HepG2 (cell line): Measurements from ENCODE around the gene AANAT. TPM values are rescaled to one million over a fixed set of nuclear protein-coding genes. Genes with fewer than 3 reads are reported as not detected.

ENCODE experiments used
- ATAC-seq: fragments of 200-7000 bp; cut with Tn5 transposase; 3 replicates; pipeline ENCODE4 v1.9.1; 2020; ENCODE audit warnings: mild to moderate bottlenecking, moderate library complexity
- BruUV-seq: library from RNA; stranded (reverse); fragments of 400-500 nt; replicated peaks from 2 replicates; lab custom pipeline; 2021; lab: Mats Ljungman, UMichigan
- CTCF ChIA-PET: fragments of 300-600 bp; formaldehyde crosslinking; extraction: SDS; loops from one replicate; lab custom pipeline; 2021; ENCODE audit warnings: low total read pairs, inconsistent platforms, low intra/inter-chr PET ratio; lab: Yijun Ruan, JAX
- POLR2A ChIA-PET: fragments of 350-600 bp; sonication (Branson Sonifier 250); formaldehyde crosslinking; loops from one replicate; lab custom pipeline; 2020; ENCODE audit warnings: antibody characterized with exemption, inconsistent platforms; lab: Yijun Ruan, JAX
- DNase-seq: peaks from one replicate; pipeline ENCODE4 v3.0.0-alpha.2; 2015; ENCODE audit warnings: low spot score
- FAIRE-seq: peaks from 3 replicates; lab custom pipeline; 2011; peaks lifted over from hg19 to GRCh38; lab: Jason Lieb, UNC
- H2AFZ ChIP-seq: one replicate; pipeline ENCODE4 v1.6.1; 2011; ENCODE audit warnings: low read length, inconsistent platforms
- H3K27ac ChIP-seq: fragments of 300-600 bp; 3 replicates; pipeline ENCODE4 v1.8.0; 2011; ENCODE audit warnings: mixed run types, mild to moderate bottlenecking, mixed read lengths, low read length, inconsistent platforms; ENCODE audit not compliant: insufficient read depth; ENCODE audit errors: extremely low read length
- H3K27me3 ChIP-seq, 2 experiments: fragments of 200-600 bp in 1 of 2; 2 replicates in 1 of 2; 3 replicates in 1 of 2; pipeline versions ENCODE4 v1.6.0 to v1.8.0; 2011; ENCODE audit warnings: low read length in 2 of 2, mild to moderate bottlenecking in 2 of 2, moderate library complexity in 2 of 2, inconsistent platforms in 1 of 2; ENCODE audit not compliant: insufficient read depth in 2 of 2, control insufficient read depth in 1 of 2
- H3K36me3 ChIP-seq, 2 experiments: fragments of 200-600 bp in 1 of 2; replicated peaks in 1 of 2; 2 replicates in 1 of 2; 3 replicates in 1 of 2; pipeline versions ENCODE4 v1.5.1 to v1.8.0; 2011; ENCODE audit warnings: low read length in 2 of 2, inconsistent platforms in 1 of 2; ENCODE audit not compliant: insufficient read depth in 2 of 2, control insufficient read depth in 1 of 2
- H3K4me1 ChIP-seq: 2 replicates; pipeline ENCODE4 v1.5.1; 2012; ENCODE audit warnings: low read length, inconsistent platforms; ENCODE audit not compliant: insufficient read depth
- H3K4me2 ChIP-seq: 2 replicates; pipeline ENCODE4 v1.6.0; 2011; ENCODE audit warnings: low read depth, low read length, inconsistent platforms
- H3K4me3 ChIP-seq, 3 experiments: fragments of 200-600 bp in 1 of 3; sonication (generic), shearing (Covaris generic) in 1 of 3; replicated peaks in 1 of 3; 2 replicates each; pipeline ENCODE4 v1.5.1; 2011 to 2016; ENCODE audit warnings: low read length in 3 of 3, inconsistent platforms in 2 of 3, low read depth in 2 of 3, mild to moderate bottlenecking in 2 of 3, control low read depth in 1 of 3, mixed read lengths in 1 of 3; ENCODE audit not compliant: insufficient read depth in 1 of 3
- H3K79me2 ChIP-seq: one replicate; pipeline ENCODE4 v1.6.1; 2011; ENCODE audit warnings: low read length, inconsistent platforms; ENCODE audit not compliant: insufficient read depth
- H3K9ac ChIP-seq: 2 replicates; pipeline ENCODE4 v1.6.0; 2011; ENCODE audit warnings: mild to moderate bottlenecking, low read depth, low read length, inconsistent platforms; ENCODE audit not compliant: insufficient read depth
- H3K9me3 ChIP-seq: 2 replicates; pipeline ENCODE4 v1.5.1; 2012; ENCODE audit warnings: mild to moderate bottlenecking, low read length
- H4K20me1 ChIP-seq: 2 replicates; pipeline ENCODE4 v1.6.0; 2011; ENCODE audit warnings: inconsistent platforms, mild to moderate bottlenecking, low read length, moderate library complexity; ENCODE audit not compliant: insufficient read depth
- CEBPG ChIP-seq: IDR thresholded peaks from 2 replicates; pipeline ENCODE4 v1.6.1; 2016
- E2F1 ChIP-seq: sonication (generic); formaldehyde crosslinking; IDR thresholded peaks from 2 replicates; pipeline ENCODE4 v1.5.0; 2020; ENCODE audit warnings: missing genetic modification reagents
- GPN1 ChIP-seq: sonication (generic); formaldehyde crosslinking; IDR thresholded peaks from 2 replicates; pipeline ENCODE4 v1.5.1; 2020; ENCODE audit warnings: missing genetic modification reagents, borderline replicate concordance
- HDAC2 ChIP-seq: sonication (generic); formaldehyde crosslinking; IDR thresholded peaks from 2 replicates; pipeline ENCODE4 v1.4.0; 2020; ENCODE audit warnings: missing genetic modification reagents
- HNRNPLL ChIP-seq: fragments of 200-400 bp; formaldehyde crosslinking; IDR thresholded peaks from 2 replicates; pipeline ENCODE4 v1.6.1; 2017; ENCODE audit warnings: mild to moderate bottlenecking, low read depth, low read length; ENCODE audit not compliant: poor library complexity, severe bottlenecking
- IRF2 ChIP-seq: IDR thresholded peaks from 2 replicates; pipeline ENCODE4 v1.6.1; 2018; ENCODE audit warnings: missing genetic modification reagents, missing compliant biosample characterization
- KMT2B ChIP-seq: IDR thresholded peaks from 2 replicates; pipeline ENCODE4 v1.6.1; 2016; ENCODE audit warnings: missing genetic modification reagents, missing compliant biosample characterization
- MBNL3 ChIP-seq: fragments of 250-450 bp; sonication (Bioruptor Pico); conservative IDR thresholded peaks from 2 replicates; pipeline ENCODE4 v1.8.0; 2022; ENCODE audit warnings: mild to moderate bottlenecking, inconsistent platforms
- PRDM4 ChIP-seq: sonication (generic); formaldehyde crosslinking; IDR thresholded peaks from 2 replicates; pipeline ENCODE4 v1.9.0; 2021; ENCODE audit warnings: missing genetic modification reagents, borderline replicate concordance
- RBM39 ChIP-seq: fragments of 200-400 bp; formaldehyde crosslinking; IDR thresholded peaks from one replicate; pipeline ENCODE4 v1.6.1; 2018; ENCODE audit warnings: antibody characterized with exemption, mild to moderate bottlenecking, low read depth, low read length; ENCODE audit not compliant: poor library complexity, severe bottlenecking
- TEAD2 ChIP-seq: sonication (generic); formaldehyde crosslinking; IDR thresholded peaks from 2 replicates; pipeline ENCODE4 v1.9.0; 2021; ENCODE audit warnings: missing genetic modification reagents
- ZKSCAN5 ChIP-seq: sonication (generic); formaldehyde crosslinking; IDR thresholded peaks from 2 replicates; pipeline ENCODE4 v1.5.1; 2020; ENCODE audit warnings: mild to moderate bottlenecking, missing genetic modification reagents
- ZNF367 ChIP-seq: sonication (generic); formaldehyde crosslinking; IDR thresholded peaks from 2 replicates; pipeline ENCODE4 v1.4.0; 2020; ENCODE audit warnings: missing genetic modification reagents, borderline replicate concordance
- ZNF441 ChIP-seq: sonication (generic); formaldehyde crosslinking; IDR thresholded peaks from 2 replicates; pipeline ENCODE4 v1.7.0; 2021; ENCODE audit warnings: missing genetic modification reagents, borderline replicate concordance
- ZNF570 ChIP-seq: sonication (generic); formaldehyde crosslinking; IDR thresholded peaks from 2 replicates; pipeline ENCODE4 v1.4.0; 2020; ENCODE audit warnings: mild to moderate bottlenecking, missing genetic modification reagents, borderline replicate concordance
- ZNF598 ChIP-seq: sonication (generic); formaldehyde crosslinking; IDR thresholded peaks from 2 replicates; pipeline ENCODE4 v1.5.1; 2020; ENCODE audit warnings: mild to moderate bottlenecking, missing genetic modification reagents, borderline replicate concordance
- ZNF703 ChIP-seq: sonication (generic); formaldehyde crosslinking; IDR thresholded peaks from 2 replicates; pipeline ENCODE4 v1.5.1; 2020; ENCODE audit warnings: missing genetic modification reagents, mild to moderate bottlenecking, moderate library complexity, borderline replicate concordance
- WGBS: methylation state at CpG from one replicate; pipeline ENCODE4 v1.1.6; 2017; ENCODE audit warnings: low lambda C conversion rate; 5-methylcytosine and 5-hydroxymethylcytosine counted together
- in situ Hi-C: cut with HindIII; loops from 2 replicates; pipeline ENCODE4 v1.10.0; 2017; ENCODE audit warnings: low pct_unique_long_range_greater_than_20kb; ENCODE audit not compliant: extremely low pct_ligation_motif_present
- intact Hi-C: fragments of 100-400 bp; cut with micrococcal nuclease; formaldehyde crosslinking; loops from one replicate; pipeline ENCODE4 v1.10.0; 2022; ENCODE audit not compliant: unreplicated experiment
- polyA plus RNA-seq, 8 experiments: library from polyadenylated mRNA; depleted of rRNA in 3 of 8; stranded (reverse) in 7 of 8; unstranded in 1 of 8; fragments of >200 nt; fragmentation: Illumina TruSeq in 4 of 8; extraction: Trizol in 4 of 8; gene quantifications; 2 replicates each; pipeline versions ENCODE4 v1.2.1 to v1.2.3, GENCODE V29; 2011 to 2016; ENCODE audit warnings: low read depth in 4 of 8, missing spikeins in 1 of 8, mixed read lengths in 1 of 8; ENCODE audit not compliant: insufficient read depth in 1 of 8
- total RNA-seq, 5 experiments: library from RNA; depleted of rRNA; stranded (reverse); fragments of >200 nt; fragmentation: Illumina TruSeq; extraction: Trizol; gene quantifications; 2 replicates each; pipeline ENCODE4 v1.2.3, GENCODE V29; 2016; ENCODE audit warnings: low read depth in 1 of 5

Gene AANAT
- total and polyA plus RNA-seq, 2 of the 13 experiments (the other 11 are each of a cell fraction or from before 2014, with no cell fraction given), result 0.07 TPM; not detected in 1

GRCh38 chr17:76497979-76498875 lies 30.8 kb downstream of the AANAT start:
- ChIA-PET CTCF (interaction anchor here (1.2 kb wide), 1 partner anchor 32 kb away, joined by 3 read pairs; no protein-coding TSS in a partner anchor), POLR2A (interaction anchor here (0.6 to 8.2 kb wide), 31 partner anchors 9 to 578 kb away, joined by 3 to 252 read pairs (median 8); partner anchors contain the start of genes AANAT, MFSD11, PRPSAP1 and SPHK1)
- TSS peak; percentile 60 for BruUV-seq
- Histone ChIP-seq H2AFZ (no peak overlapping the region), H3K79me2 (peaks cover 29% of the 10 kb centered on the region), H3K4me1 (peaks cover 70% of the 10 kb centered on the region), H3K4me2 (peak overlapping the region; percentile 93), H3K27me3 (no peaks in the 10 kb centered on the region; a peak in 1 of 5 replicates), H3K9me3 (no peaks in the 10 kb centered on the region), H3K36me3 (0 out of 5 replicates have a peak, but pooled peaks cover 0 to 1% of the 10 kb centered on the region in 2 experiments), H3K9ac (peak overlapping the region; percentile 91), H3K27ac (peak overlapping the region; percentile 61), H4K20me1 (peaks cover 21% of the 10 kb centered on the region; the same call in 1 of the 2 replicates), H3K4me3 (peak overlapping the region; percentile 13 to 99 (median 35))
- in situ Hi-C loops (no loop called here), intact Hi-C loops (no loop called here)
- peak; percentile 42 for FAIRE-seq
- peak; percentile 51 for ATAC-seq
- WGBS, result 12% methylated on average over 18 of the region's 31 CpGs
- DNase-seq, result peak; percentile 55
- TF ChIP-seq ZNF367 (peak; percentile 25; the same call in 1 of the 2 replicates), HNRNPLL (peak; percentile 71), HDAC2 (CRISPR knock-in tag) (peak; percentile 72; the same call in 1 of the 2 replicates), GPN1 (CRISPR knock-in tag) (no peak), ZNF598 (peak; percentile 37; the same call in 1 of the 2 replicates), IRF2 (CRISPR knock-in tag) (peak; percentile 39; the same call in 1 of the 2 replicates), ZNF703 (CRISPR knock-in tag) (0 out of 2 replicates have a peak, but pooled peaks have one; percentile 29), MBNL3 (CRISPR knock-in tag) (no peak), ZNF441 (CRISPR knock-in tag) (peak; percentile 42; the same call in 1 of the 2 replicates), PRDM4 (CRISPR knock-in tag) (no peak), ZNF570 (CRISPR knock-in tag) (no peak), CEBPG (CRISPR knock-in tag) (0 out of 2 replicates have a peak, but pooled peaks have one; percentile 5), E2F1 (CRISPR knock-in tag) (no peak), RBM39 (no peak), KMT2B (CRISPR knock-in tag) (peak; percentile 27; the same call in 1 of the 2 replicates), ZKSCAN5 (CRISPR knock-in tag) (no peak), TEAD2 (CRISPR knock-in tag) (no peak)
